ENCODE data around the gene PTPRJ. TPM values are rescaled to one million over a fixed set of nuclear protein-coding genes. Genes with fewer than 3 reads are reported as not detected.

Gene PTPRJ
- total and polyA plus RNA-seq, 2 of the 4 experiments (the other 2 are of a cell fraction) = 5.6 to 14.9 TPM

GRCh38 chr11:48051217-48051830 lies 71.0 kb downstream of the PTPRJ start:
- peaks cover 32% of the 10 kb centered on the region for H3K4me1 ChIP-seq (ENCODE audit: control insufficient read depth, insufficient read depth, low read length)
- peaks cover 37% of the 10 kb centered on the region for H3K9me1 ChIP-seq (ENCODE audit: insufficient read depth, low read length)
- intact Hi-C loops (cut with micrococcal nuclease) = no loop called here
- no peaks in the 10 kb centered on the region for H3K36me3 ChIP-seq (ENCODE audit: control insufficient read depth, insufficient read depth, low read length)
- H3K18ac ChIP-seq (ENCODE audit: low read depth, low read length) = no peak overlapping the region
- dilution Hi-C loops (cut with HindIII; ENCODE audit: low sequenced_read_pairs, unreplicated experiment) = no loop called here
- TF ChIP-seq, protein P1, sequence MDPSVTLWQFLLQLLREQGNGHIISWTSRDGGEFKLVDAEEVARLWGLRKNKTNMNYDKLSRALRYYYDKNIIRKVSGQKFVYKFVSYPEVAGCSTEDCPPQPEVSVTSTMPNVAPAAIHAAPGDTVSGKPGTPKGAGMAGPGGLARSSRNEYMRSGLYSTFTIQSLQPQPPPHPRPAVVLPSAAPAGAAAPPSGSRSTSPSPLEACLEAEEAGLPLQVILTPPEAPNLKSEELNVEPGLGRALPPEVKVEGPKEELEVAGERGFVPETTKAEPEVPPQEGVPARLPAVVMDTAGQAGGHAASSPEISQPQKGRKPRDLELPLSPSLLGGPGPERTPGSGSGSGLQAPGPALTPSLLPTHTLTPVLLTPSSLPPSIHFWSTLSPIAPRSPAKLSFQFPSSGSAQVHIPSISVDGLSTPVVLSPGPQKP (IDR thresholded peaks at IDR 0.05; ENCODE audit: borderline replicate concordance, low read depth, low read length) = no peak
- TF ChIP-seq MAFK (IDR thresholded peaks at IDR 0.05; ENCODE audit: low read depth, low read length) = no peak
- no peak for TF ChIP-seq BHLHE40 (IDR thresholded peaks at IDR 0.05; ENCODE audit: low read depth, low read length)
- TF ChIP-seq CEBPB (IDR thresholded peaks at IDR 0.05; ENCODE audit: low read depth, low read length) = peak; percentile 74
- TF ChIP-seq RFX5 (IDR thresholded peaks at IDR 0.05; ENCODE audit: low read depth, low read length) = no peak
- H2BK5ac ChIP-seq (ENCODE audit: low read depth, low read length, poor library complexity, severe bottlenecking) = peak overlapping the region; percentile 71
- H2AK9ac ChIP-seq (replicated peaks; ENCODE audit: low read depth, low read length, poor library complexity) = no peak overlapping the region
- in situ Hi-C loops (cut with MboI; ENCODE audit: low sequenced_read_pairs) = no loop called here
- no peak overlapping the region for H4K5ac ChIP-seq (ENCODE audit: low read depth, low read length)
- no peak overlapping the region for H3K4me3 ChIP-seq (ENCODE audit: insufficient read depth, low read depth, low read length)
- peak; percentile 27 for DNase-seq
- ATAC-seq (ENCODE audit: low read depth) = no peak
- peak overlapping the region; percentile 45 for H2BK120ac ChIP-seq (ENCODE audit: low read depth, low read length)
- no peak overlapping the region for H2AK5ac ChIP-seq (ENCODE audit: low read depth, low read length)
- peaks cover 46 to 81% of the 10 kb centered on the region in 2 experiments for H3K79me1 ChIP-seq (ENCODE audit: low read depth in 1 of 2, low read length in 2 of 2)
- H3K4me2 ChIP-seq (ENCODE audit: low read depth, low read length) = no peak overlapping the region
- no TSS peak for BruUV-seq (replicated peaks)
- H3K9me3 ChIP-seq (ENCODE audit: control insufficient read depth, insufficient read depth, low read length) = no peaks in the 10 kb centered on the region
- no peaks in the 10 kb centered on the region for H3K27me3 ChIP-seq (ENCODE audit: control insufficient read depth, insufficient read depth, low read length)
- H2BK20ac ChIP-seq (ENCODE audit: low read depth, low read length) = peak overlapping the region; percentile 82; the same call in 1 of the 2 replicates
- POLR2A ChIA-PET (ENCODE audit: unreplicated experiment) = no interaction called here
- H3K14ac ChIP-seq (replicated peaks; ENCODE audit: low read depth, low read length) = no peak overlapping the region
- no peak overlapping the region for H3K23ac ChIP-seq (ENCODE audit: low read depth, low read length)
- H4K91ac ChIP-seq (ENCODE audit: insufficient read depth, low read depth, low read length) = no peak overlapping the region
- H4K20me1 ChIP-seq (ENCODE audit: insufficient read depth, low read length) = peaks cover 27% of the 10 kb centered on the region; the same call in 1 of the 2 replicates
- no peak overlapping the region; a peak in 1 of 4 replicates for H4K8ac ChIP-seq (ENCODE audit: low read depth in 2 of 2, low read length in 2 of 2)
- WGBS, 2 experiments (ENCODE audit: extremely low coverage in 2 of 2, insufficient read length in 1 of 2) = no CpG with 5 or more reads among the region's 7 CpGs
- CTCF ChIA-PET = interaction anchor here (0.7 kb wide), 1 partner anchor 50 kb away, joined by 3 read pairs; no protein-coding TSS in a partner anchor
- no peak overlapping the region for H3K56ac ChIP-seq (ENCODE audit: extremely low read depth, insufficient read depth, low read length)
- no peak overlapping the region for H2AFZ ChIP-seq (replicated peaks; ENCODE audit: low read length, poor library complexity)
- H3K27ac ChIP-seq (ENCODE audit: insufficient read depth, low read length) = no peak overlapping the region
- no peak overlapping the region for H3K9ac ChIP-seq (ENCODE audit: low read depth, low read length)
- H3K4ac ChIP-seq (ENCODE audit: low read depth, low read length) = peak overlapping the region; percentile 40
- H2BK15ac ChIP-seq (ENCODE audit: low read depth, low read length) = no peak overlapping the region
